ENCODE results near the gene ZFPL1. TPM values are rescaled to one million over a fixed set of nuclear protein-coding genes. Genes with fewer than 3 reads are reported as not detected.

The ZFPL1 gene
- total and polyA plus RNA-seq, 10 of the 15 experiments (the other 5 are each of a cell fraction or from before 2014, with no cell fraction given): 2.2 to 37.8 (median 27.0) TPM

GRCh38 chr11:65057526-65057925 lies 26.5 kb upstream of the ZFPL1 start:
- H3K27ac ChIP-seq (ENCODE audit: control insufficient read depth, insufficient read depth): no peak overlapping the region
- ATAC-seq (no peak), DNase-seq (ENCODE audit: low read depth, low spot score) (no peak), FAIRE-seq (no peak)
- intact Hi-C loops (cut with micrococcal nuclease; ENCODE audit: unreplicated experiment): no loop called here
- ChIA-PET RAD21 (ENCODE audit: unreplicated experiment) (no interaction called here), POLR2A (no interaction called here), CTCF (interaction anchor here (1.0 kb wide), 1 partner anchor 21 kb away, joined by 3 read pairs; no protein-coding TSS in a partner anchor), SMC1A (ENCODE audit: uncharacterized antibody, unreplicated experiment) (interaction anchor here (1.1 kb wide), 1 partner anchor 23 kb away, joined by 3 read pairs; no protein-coding TSS in a partner anchor)
- no peaks in the 10 kb centered on the region for H3K27me3 ChIP-seq (replicated peaks in 1 of 2; ENCODE audit: control insufficient read depth in 2 of 2, insufficient read depth in 2 of 2, low read length in 1 of 2)
- no peaks in the 10 kb centered on the region for H3K79me2 ChIP-seq (ENCODE audit: control insufficient read depth, insufficient read depth, low read length)
- H4K20me1 ChIP-seq (ENCODE audit: control insufficient read depth, insufficient read depth): no peaks in the 10 kb centered on the region
- BruUV-seq (replicated peaks): no TSS peak
- 74% methylated on average over 7 of the region's 7 CpGs for WGBS (ENCODE audit: insufficient coverage, insufficient replicate concordance, low lambda C conversion rate, missing lambda C conversion rate)
- H3K4me3 ChIP-seq: no peak overlapping the region
- in situ Hi-C loops (cut with MboI): no loop called here
- peaks cover 50% of the 10 kb centered on the region for H3K4me1 ChIP-seq (ENCODE audit: control insufficient read depth, insufficient read depth, low read length)
- no peaks in the 10 kb centered on the region for H3K36me3 ChIP-seq (ENCODE audit: control insufficient read depth in 2 of 2, insufficient read depth in 2 of 2, low read length in 1 of 2)
- no peak overlapping the region for H3K9ac ChIP-seq (ENCODE audit: control insufficient read depth, insufficient read depth, low read length)
- H3K4me2 ChIP-seq (ENCODE audit: control insufficient read depth, insufficient read depth): no peak overlapping the region
- no peaks in the 10 kb centered on the region for H3K9me3 ChIP-seq (replicated peaks; ENCODE audit: control insufficient read depth, insufficient read depth, low read length)
- H2AFZ ChIP-seq (ENCODE audit: control insufficient read depth, low read depth, low read length): no peak overlapping the region
- TF ChIP-seq CBFB (IDR thresholded peaks at IDR 0.05; ENCODE audit: low read depth): no peak
- TF ChIP-seq SMAD5 (IDR thresholded peaks at IDR 0.05; ENCODE audit: low read depth): no peak
- no peak for TF ChIP-seq SREBF2 (IDR thresholded peaks at IDR 0.05; ENCODE audit: low read length)
- no peak for TF ChIP-seq JUND (IDR thresholded peaks at IDR 0.05; ENCODE audit: low read depth, low read length)
- TF ChIP-seq ZBTB40 (IDR thresholded peaks at IDR 0.05; ENCODE audit: borderline replicate concordance): no peak
- TF ChIP-seq CTCF (IDR thresholded peaks at IDR 0.05 in 2 of 3, conservative IDR thresholded peaks at IDR 0.05 in 1 of 3; ENCODE audit: control insufficient read depth in 2 of 3, extremely low read depth in 1 of 3, insufficient read depth in 1 of 3, low read depth in 3 of 3, low read length in 3 of 3): no peak
- no peak for TF ChIP-seq WRNIP1 (IDR thresholded peaks at IDR 0.05; ENCODE audit: borderline replicate concordance, low read depth, low read length)
- TF ChIP-seq PBX3 (IDR thresholded peaks at IDR 0.05; ENCODE audit: insufficient replicate concordance, low read depth, low read length): no peak
- TF ChIP-seq RAD21 (IDR thresholded peaks at IDR 0.05; ENCODE audit: insufficient read depth, low read depth, low read length): no peak
- no peak for TF ChIP-seq ZNF274 (IDR thresholded peaks at IDR 0.05; ENCODE audit: insufficient read depth, insufficient read length)
- TF ChIP-seq LARP7 (IDR thresholded peaks at IDR 0.05): no peak
- TF ChIP-seq ZBTB33 (IDR thresholded peaks at IDR 0.05): no peak
- TF ChIP-seq IRF3 (IDR thresholded peaks at IDR 0.05): no peak
- no peak for TF ChIP-seq HDAC2 (IDR thresholded peaks at IDR 0.05)
- TF ChIP-seq HDAC6 (IDR thresholded peaks at IDR 0.05; ENCODE audit: unreplicated experiment): no peak

All from GM12878 (cell line).